ENCODE results near the gene RASEF. TPM values are rescaled to one million over a fixed set of nuclear protein-coding genes. Genes with fewer than 3 reads are reported as not detected.

The RASEF gene
- total and polyA plus RNA-seq, 10 of the 15 experiments (the other 5 are each of a cell fraction or from before 2014, with no cell fraction given): under 0.01 to 0.04 (median 0.01) TPM; not detected in 7

- TF ChIP-seq RELB (IDR thresholded peaks at IDR 0.05; ENCODE audit: low read depth) (no peak), IRF3 (IDR thresholded peaks at IDR 0.05) (no peak), E4F1 (IDR thresholded peaks at IDR 0.05; ENCODE audit: borderline replicate concordance, partially characterized antibody) (no peak), HSF1 (IDR thresholded peaks at IDR 0.05; ENCODE audit: low read depth, low read length) (no peak), BCLAF1 (IDR thresholded peaks at IDR 0.05) (no peak)
Measured at GRCh38 chr9:82988488-82988887, 74.5 kb downstream of the RASEF start (continued).
